8988T (cell line): ENCODE measurements around the gene ATP8B3.
"Not testable (repeated sequence)": the region's sequence is repeated elsewhere in the genome, so short reads cannot be mapped to it uniquely, and the experiment has no call there.

Source experiments
- DNase-seq: peaks from one replicate; pipeline ENCODE4 v3.0.0; 2011

The ATP8B3 gene

GRCh38 chr19:1765904-1766799 is 45.9 kb downstream of the ATP8B3 start:
- DNase-seq: no peak

- no peak for DNase-seq
Measured at GRCh38 chr19:1765232-1765903, 46.7 kb downstream of the ATP8B3 start.

GRCh38 chr19:1764729-1765128 is 47.3 kb downstream of the ATP8B3 start:
- DNase-seq: no peak

GRCh38 chr19:1763648-1764639 is 48.1 kb downstream of the ATP8B3 start:
- DNase-seq: no peak

GRCh38 chr19:1762243-1763117 is 49.6 kb downstream of the ATP8B3 start:
- no peak for DNase-seq

- DNase-seq: no peak
Measured at GRCh38 chr19:1761528-1762242, 50.4 kb downstream of the ATP8B3 start.

- not testable (repeated sequence) for DNase-seq
Measured at GRCh38 chr19:1760786-1761527, 51.1 kb downstream of the ATP8B3 start.

GRCh38 chr19:1760020-1760419 is 52.1 kb downstream of the ATP8B3 start:
- no peak for DNase-seq

GRCh38 chr19:1758959-1759903 is 52.8 kb downstream of the ATP8B3 start:
- peak; percentile 46 for DNase-seq

- DNase-seq: no peak
Measured at GRCh38 chr19:1758231-1758577, 53.9 kb downstream of the ATP8B3 start.

GRCh38 chr19:1757468-1758230 is 54.4 kb downstream of the ATP8B3 start:
- DNase-seq: peak; percentile 28

GRCh38 chr19:1756705-1757465 is 55.2 kb downstream of the ATP8B3 start:
- peak; percentile 54 for DNase-seq

- DNase-seq: peak; percentile 17
Measured at GRCh38 chr19:1756264-1756663, 55.8 kb downstream of the ATP8B3 start.

- DNase-seq: peak; percentile 54
Measured at GRCh38 chr19:1755467-1756171, 56.5 kb downstream of the ATP8B3 start.

GRCh38 chr19:1754636-1755466 is 57.2 kb downstream of the ATP8B3 start:
- DNase-seq: peak; percentile 75

GRCh38 chr19:1754018-1754635 is 57.9 kb downstream of the ATP8B3 start:
- no peak for DNase-seq
